AG09319 (cell line): ENCODE results near the gene KCNN3.

ENCODE experiments used
- DNase-seq: peaks from one replicate; pipeline ENCODE4 v3.0.0-alpha.2; 2010; ENCODE audit warnings: low read depth; ENCODE audit errors: extremely low read depth
- CTCF ChIP-seq: IDR thresholded peaks from 2 replicates; pipeline ENCODE4 v1.5.1; 2011; ENCODE audit warnings: low read depth, mild to moderate bottlenecking, inconsistent platforms, low read length, moderate library complexity

The KCNN3 gene

GRCh38 chr1:154741327-154741726 lies 128.8 kb downstream of the KCNN3 start:
- TF ChIP-seq CTCF, result no peak
- DNase-seq, result no peak

GRCh38 chr1:154739654-154740053 lies 130.4 kb downstream of the KCNN3 start:
- no peak for TF ChIP-seq CTCF
- no peak for DNase-seq

- no peak for TF ChIP-seq CTCF
- DNase-seq, result no peak
Observed at GRCh38 chr1:154736841-154737240, 133.2 kb downstream of the KCNN3 start.

- no peak for TF ChIP-seq CTCF
- no peak for DNase-seq
Observed at GRCh38 chr1:154735804-154736168, 134.3 kb downstream of the KCNN3 start.

GRCh38 chr1:154735061-154735803 lies 134.8 kb downstream of the KCNN3 start:
- DNase-seq, result no peak
- no peak for TF ChIP-seq CTCF

GRCh38 chr1:154733621-154734020 lies 136.5 kb downstream of the KCNN3 start:
- TF ChIP-seq CTCF, result no peak
- no peak for DNase-seq

- DNase-seq, result no peak
- no peak for TF ChIP-seq CTCF
Observed at GRCh38 chr1:154730986-154731489, 139.0 kb downstream of the KCNN3 start.
